Breast epithelium (tissue), 4 donors: ENCODE data around the gene NOL9. TPM values are rescaled to one million over a fixed set of nuclear protein-coding genes. Genes with fewer than 3 reads are reported as not detected.
"Not testable (repeated sequence)": the region's sequence is repeated elsewhere in the genome, so short reads cannot be mapped to it uniquely, and the experiment has no call there.

Experiments used
- DNase-seq, 2 donors: peaks; one replicate each; pipeline ENCODE4 v3.0.0-alpha.2; 2019; ENCODE audit warnings: low spot score in 2 of 2
- H3K27ac ChIP-seq, 2 donors: fragments of 200-600 bp; sonication (generic) in 1 of 2; one replicate each; pipeline ENCODE4 v1.5.1; 2016 to 2019; ENCODE audit warnings: mild to moderate bottlenecking in 1 of 2
- H3K27me3 ChIP-seq, 2 donors: fragments of 200-600 bp; sonication (generic) in 1 of 2; one replicate each; pipeline versions ENCODE4 v1.5.1 to v1.6.0; 2017 to 2019; ENCODE audit warnings: control low read depth in 1 of 2, mild to moderate bottlenecking in 1 of 2
- H3K36me3 ChIP-seq: fragments of 200-600 bp; one replicate; pipeline ENCODE4 v1.5.1; 2019
- H3K4me1 ChIP-seq, 2 donors: fragments of 200-600 bp; sonication (generic); one replicate each; pipeline ENCODE4 v1.5.1; 2016 to 2019; ENCODE audit warnings: control low read depth in 1 of 2
- H3K4me3 ChIP-seq, 3 donors: fragments of 200-600 bp; sonication (generic); 1 replicate in 2 of 3; 2 replicates in 1 of 3; pipeline ENCODE4 v1.5.1; 2016 to 2019; ENCODE audit warnings: mild to moderate bottlenecking in 3 of 3, moderate library complexity in 2 of 3
- H3K9me3 ChIP-seq, 2 donors: fragments of 200-600 bp; sonication (generic) in 1 of 2; one replicate each; pipeline ENCODE4 v1.5.1; 2016 to 2019; ENCODE audit warnings: control low read depth in 1 of 2
- CTCF ChIP-seq, 3 donors: fragments of 450-650 bp; IDR thresholded peaks; one replicate each; pipeline ENCODE4 v1.5.1; 2016 to 2017; ENCODE audit warnings: antibody characterized with exemption in 3 of 3, mild to moderate bottlenecking in 3 of 3, moderate library complexity in 3 of 3
- POLR2A ChIP-seq: fragments of 450-650 bp; IDR thresholded peaks from one replicate; pipeline ENCODE4 v1.6.1; 2016; ENCODE audit warnings: antibody characterized with exemption, mild to moderate bottlenecking, moderate library complexity
- POLR2AphosphoS5 ChIP-seq, 3 donors: sonication (generic); formaldehyde crosslinking; IDR thresholded peaks; one replicate each; pipeline ENCODE4 v1.6.1; 2017; ENCODE audit warnings: antibody characterized with exemption in 3 of 3
- intact Hi-C: fragments of 100-400 bp; cut with DNase I; formaldehyde crosslinking; loops from one replicate; pipeline ENCODE4 v1.15.1; 2023; ENCODE audit warnings: low total_unique reads
- total RNA-seq, 3 donors: library from RNA; depleted of rRNA; stranded (reverse); fragments of >200 nt; gene quantifications; one replicate each; pipeline ENCODE4 v1.1.0, GENCODE V29; 2016

NOL9 gene
- total RNA-seq, 3 donors from 2014 or later: 14.7 to 29.6 (median 25.2) TPM

GRCh38 chr1:6601049-6601922 lies 47.0 kb upstream of the NOL9 start:
- Histone ChIP-seq H3K4me3 (peak overlapping the region; percentile 73 to 97 (median 96)), H3K27me3 (no peaks in the 10 kb centered on the region), H3K9me3 (no peaks in the 10 kb centered on the region), H3K4me1 (peaks cover 19 to 33% of the 10 kb centered on the region in 2 donors), H3K36me3 (no peaks in the 10 kb centered on the region), H3K27ac (peak overlapping the region; percentile 98 to 99)
- peak; percentile 72 for TF ChIP-seq POLR2A
- TF ChIP-seq POLR2AphosphoS5 (IDR thresholded peaks at IDR 0.05): peak; percentile 66 to 77 (median 76)
- TF ChIP-seq CTCF (IDR thresholded peaks at IDR 0.05): no peak
- DNase-seq: peak; percentile 78 to 90
- intact Hi-C loops: no loop called here

DNA sequence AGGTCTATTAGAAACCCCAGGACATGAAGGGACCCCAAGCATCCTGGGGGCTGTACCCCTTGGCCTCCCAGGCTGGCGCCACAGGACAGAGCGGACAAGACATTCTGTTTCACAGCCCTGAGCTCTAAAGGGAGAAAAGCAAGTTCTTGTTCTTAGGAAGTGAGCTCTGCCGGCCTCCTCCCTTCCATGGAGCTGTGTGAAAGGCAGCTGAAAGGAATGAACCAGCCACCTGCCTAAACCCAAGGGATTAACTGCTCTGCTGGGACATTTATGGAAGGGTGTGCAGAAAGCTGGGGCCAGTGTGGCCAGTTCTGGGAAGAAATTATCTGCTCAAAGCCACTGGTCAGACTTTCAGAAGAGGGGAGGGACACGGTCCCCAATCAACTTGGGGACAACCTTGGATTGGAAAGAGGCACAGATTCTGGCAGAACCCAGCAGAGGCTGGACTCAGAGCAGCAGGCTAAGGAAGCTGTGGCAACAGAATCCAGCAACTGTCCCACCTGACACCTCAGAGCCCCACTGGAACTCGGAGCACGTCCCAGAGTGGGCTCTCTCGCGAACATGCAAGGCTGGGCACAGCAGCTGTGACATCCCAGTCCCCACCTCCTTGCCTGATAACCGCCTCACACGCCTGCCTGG lies 46.2 kb upstream of the NOL9 start:
- Histone ChIP-seq H3K4me1 (peaks cover 19 to 34% of the 10 kb centered on the region in 2 donors), H3K27me3 (no peaks in the 10 kb centered on the region), H3K27ac (peak overlapping the region; percentile 98 to 99), H3K4me3 (peak overlapping the region; percentile 73 to 97 (median 96)), H3K9me3 (no peaks in the 10 kb centered on the region), H3K36me3 (no peaks in the 10 kb centered on the region)
- TF ChIP-seq CTCF (IDR thresholded peaks at IDR 0.05) (no peak), POLR2A (no peak), POLR2AphosphoS5 (IDR thresholded peaks at IDR 0.05) (no peak)
- DNase-seq: no peak
- intact Hi-C loops: no loop called here

DNA sequence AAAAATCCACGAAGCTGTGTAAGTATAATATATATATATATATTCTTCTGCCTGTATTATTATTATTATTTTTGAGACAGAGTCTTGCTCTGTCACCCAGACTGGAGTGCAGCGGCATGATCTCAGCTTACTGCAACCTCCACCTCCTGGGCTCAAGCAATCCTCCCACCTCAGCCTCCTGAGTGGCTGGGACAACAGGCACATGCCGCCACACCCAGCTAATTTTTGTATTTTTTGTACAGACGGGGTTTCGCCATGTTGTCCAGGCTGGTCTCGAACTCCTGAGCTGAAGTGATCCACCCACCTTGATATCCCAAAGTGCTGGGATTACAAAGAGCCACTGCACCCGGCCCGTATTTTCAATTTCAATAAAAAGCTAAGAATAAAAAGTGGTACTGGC lies 45.7 kb upstream of the NOL9 start:
- H3K36me3 ChIP-seq, H3K27me3 ChIP-seq, DNase-seq, H3K9me3 ChIP-seq, intact Hi-C loops: not testable (repeated sequence)
- Histone ChIP-seq H3K27ac (peak overlapping the region; percentile 98 to 99), H3K4me1 (peaks cover 19 to 34% of the 10 kb centered on the region in 2 donors), H3K4me3 (peak overlapping the region; percentile 73 to 97 (median 96))

- no peaks in the 10 kb centered on the region for H3K27me3 ChIP-seq
- no peaks in the 10 kb centered on the region for H3K9me3 ChIP-seq
- peak overlapping the region; percentile 73 to 97 (median 96) for H3K4me3 ChIP-seq
- H3K27ac ChIP-seq: peak overlapping the region; percentile 98 to 99
- no peak for DNase-seq
- peaks cover 15 to 29% of the 10 kb centered on the region in 2 donors for H3K4me1 ChIP-seq
- no peaks in the 10 kb centered on the region for H3K36me3 ChIP-seq
- intact Hi-C loops: no loop called here
- TF ChIP-seq POLR2A (peak; percentile 15), CTCF (IDR thresholded peaks at IDR 0.05) (peak in 1 of 3 donors; percentile 34), POLR2AphosphoS5 (IDR thresholded peaks at IDR 0.05) (no peak)
Measured at GRCh38 chr1:6599141-6599975, 45.0 kb upstream of the NOL9 start.

GRCh38 chr1:6597777-6598131 lies 43.4 kb upstream of the NOL9 start:
- no peaks in the 10 kb centered on the region for H3K9me3 ChIP-seq
- H3K4me3 ChIP-seq: peak overlapping the region in 2 of 3 donors; percentile 27 to 73
- H3K4me1 ChIP-seq: peaks cover 13 to 26% of the 10 kb centered on the region in 2 donors
- no peak for DNase-seq
- no peaks in the 10 kb centered on the region for H3K36me3 ChIP-seq
- peak overlapping the region; percentile 49 to 99 for H3K27ac ChIP-seq
- TF ChIP-seq POLR2AphosphoS5 (IDR thresholded peaks at IDR 0.05): no peak
- TF ChIP-seq POLR2A: no peak
- TF ChIP-seq CTCF (IDR thresholded peaks at IDR 0.05): no peak
- no peaks in the 10 kb centered on the region for H3K27me3 ChIP-seq
- intact Hi-C loops: no loop called here
